HUES6 (cell line): Measurements from ENCODE around the gene FRAS1.
"Not testable (repeated sequence)": the region's sequence is repeated elsewhere in the genome, so short reads cannot be mapped to it uniquely, and the experiment has no call there.

Experiments
- H3K27ac ChIP-seq: 2 replicates; pipeline ENCODE4 v1.7.0; 2013; ENCODE audit warnings: low read depth, mild to moderate bottlenecking, low read length, inconsistent platforms
- H3K27me3 ChIP-seq: 2 replicates; pipeline ENCODE4 v1.6.1; 2013; ENCODE audit warnings: low read length; ENCODE audit not compliant: control insufficient read depth, insufficient read depth
- H3K36me3 ChIP-seq: 2 replicates; pipeline ENCODE4 v1.6.1; 2013; ENCODE audit warnings: low read length; ENCODE audit not compliant: control insufficient read depth, insufficient read depth
- H3K4me1 ChIP-seq: 2 replicates; pipeline ENCODE4 v1.6.1; 2013; ENCODE audit warnings: low read length; ENCODE audit not compliant: control insufficient read depth, insufficient read depth
- H3K4me3 ChIP-seq: 2 replicates; pipeline ENCODE4 v1.5.1; 2013; ENCODE audit warnings: low read depth, low read length
- H3K9ac ChIP-seq: one replicate; pipeline ENCODE4 v1.6.1; 2013; ENCODE audit warnings: mild to moderate bottlenecking, low read length
- H3K9me3 ChIP-seq: 2 replicates; pipeline ENCODE4 v1.6.1; 2013; ENCODE audit warnings: low read depth, low read length; ENCODE audit not compliant: control insufficient read depth, insufficient read depth

The FRAS1 gene

DNA sequence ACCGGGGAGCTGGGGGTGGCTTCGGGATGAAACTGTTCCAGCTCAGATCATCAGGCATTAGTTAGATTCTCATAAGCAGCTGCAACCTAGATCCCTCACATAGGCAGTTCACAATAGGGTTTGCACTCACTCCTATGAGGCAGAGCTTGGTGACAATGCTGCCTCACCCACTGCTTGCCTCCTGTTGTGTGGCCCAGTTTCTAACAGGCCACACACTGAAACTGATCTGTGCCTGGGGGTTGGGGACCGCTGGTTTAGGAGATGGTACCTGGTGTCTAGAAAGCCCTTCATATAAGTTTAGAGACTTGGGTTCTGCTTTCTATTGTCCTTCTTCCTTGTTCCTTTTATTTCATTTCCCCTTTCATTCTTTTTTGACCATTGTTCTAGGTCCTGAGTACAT is 234.2 kb downstream of the FRAS1 start:
- H3K36me3 ChIP-seq: peaks cover 16% of the 10 kb centered on the region
- peaks cover 4% of the 10 kb centered on the region; the same call in 1 of the 2 replicates for H3K4me1 ChIP-seq

GRCh38 chr4:78292341-78292740 is 235.2 kb downstream of the FRAS1 start:
- Histone ChIP-seq H3K9ac (no peak overlapping the region), H3K27ac (no peak overlapping the region), H3K27me3 (no peaks in the 10 kb centered on the region), H3K4me1 (peaks cover 11% of the 10 kb centered on the region; the same call in 1 of the 2 replicates), H3K9me3 (no peaks in the 10 kb centered on the region), H3K36me3 (peaks cover 7% of the 10 kb centered on the region; the same call in 1 of the 2 replicates), H3K4me3 (no peak overlapping the region)

More for the DNA sequence above, 234.2 kb downstream of the FRAS1 start:
- H3K27ac ChIP-seq: no peak overlapping the region
- H3K27me3 ChIP-seq: no peaks in the 10 kb centered on the region
- no peaks in the 10 kb centered on the region for H3K9me3 ChIP-seq
- H3K9ac ChIP-seq: no peak overlapping the region
- no peak overlapping the region for H3K4me3 ChIP-seq

- Histone ChIP-seq H3K4me3 (no peak overlapping the region), H3K9ac (no peak overlapping the region)
Observed at GRCh38 chr4:78292856-78293255, 235.7 kb downstream of the FRAS1 start.

GRCh38 chr4:78293348-78293747 is 236.2 kb downstream of the FRAS1 start:
- H3K27me3 ChIP-seq: no peaks in the 10 kb centered on the region
- no peaks in the 10 kb centered on the region for H3K9me3 ChIP-seq
- H3K27ac ChIP-seq: no peak overlapping the region
- H3K4me1 ChIP-seq: peaks cover 11% of the 10 kb centered on the region; the same call in 1 of the 2 replicates
- peaks cover 2% of the 10 kb centered on the region; the same call in 1 of the 2 replicates for H3K36me3 ChIP-seq
- H3K9ac ChIP-seq: no peak overlapping the region
- H3K4me3 ChIP-seq: no peak overlapping the region

More at GRCh38 chr4:78292856-78293255, 235.7 kb downstream of the FRAS1 start:
- no peaks in the 10 kb centered on the region for H3K27me3 ChIP-seq
- H3K4me1 ChIP-seq: peaks cover 11% of the 10 kb centered on the region; the same call in 1 of the 2 replicates
- no peak overlapping the region for H3K27ac ChIP-seq
- peaks cover 2% of the 10 kb centered on the region; the same call in 1 of the 2 replicates for H3K36me3 ChIP-seq
- no peaks in the 10 kb centered on the region for H3K9me3 ChIP-seq

GRCh38 chr4:78293821-78294301 is 236.7 kb downstream of the FRAS1 start:
- Histone ChIP-seq H3K4me1 (peaks cover 11% of the 10 kb centered on the region; the same call in 1 of the 2 replicates), H3K4me3 (no peak overlapping the region), H3K9ac (no peak overlapping the region), H3K27ac (no peak overlapping the region), H3K27me3 (no peaks in the 10 kb centered on the region), H3K9me3 (no peaks in the 10 kb centered on the region), H3K36me3 (peaks cover 2% of the 10 kb centered on the region; the same call in 1 of the 2 replicates)

- Histone ChIP-seq H3K4me3 (no peak overlapping the region), H3K4me1 (peaks cover 11% of the 10 kb centered on the region; the same call in 1 of the 2 replicates), H3K9me3 (no peaks in the 10 kb centered on the region; the same call in 1 of the 2 replicates), H3K9ac (no peak overlapping the region), H3K27me3 (no peaks in the 10 kb centered on the region), H3K36me3 (peaks cover 13% of the 10 kb centered on the region), H3K27ac (no peak overlapping the region)
Observed at GRCh38 chr4:78296261-78296660, 239.1 kb downstream of the FRAS1 start.

- Histone ChIP-seq H3K27ac (no peak overlapping the region), H3K4me1 (peaks cover 11% of the 10 kb centered on the region; the same call in 1 of the 2 replicates), H3K9ac (no peak overlapping the region), H3K36me3 (peaks cover 16% of the 10 kb centered on the region), H3K9me3 (peaks cover 2% of the 10 kb centered on the region; the same call in 1 of the 2 replicates), H3K27me3 (no peaks in the 10 kb centered on the region), H3K4me3 (no peak overlapping the region)
Observed at GRCh38 chr4:78297116-78297800, 240.1 kb downstream of the FRAS1 start.

GRCh38 chr4:78298618-78299017 is 241.5 kb downstream of the FRAS1 start:
- H3K4me1 ChIP-seq: peaks cover 11% of the 10 kb centered on the region; the same call in 1 of the 2 replicates
- peaks cover 2% of the 10 kb centered on the region; the same call in 1 of the 2 replicates for H3K9me3 ChIP-seq
- no peaks in the 10 kb centered on the region for H3K27me3 ChIP-seq
- no peak overlapping the region for H3K9ac ChIP-seq
- no peak overlapping the region for H3K4me3 ChIP-seq
- H3K27ac ChIP-seq: no peak overlapping the region
- H3K36me3 ChIP-seq: peaks cover 16% of the 10 kb centered on the region

DNA sequence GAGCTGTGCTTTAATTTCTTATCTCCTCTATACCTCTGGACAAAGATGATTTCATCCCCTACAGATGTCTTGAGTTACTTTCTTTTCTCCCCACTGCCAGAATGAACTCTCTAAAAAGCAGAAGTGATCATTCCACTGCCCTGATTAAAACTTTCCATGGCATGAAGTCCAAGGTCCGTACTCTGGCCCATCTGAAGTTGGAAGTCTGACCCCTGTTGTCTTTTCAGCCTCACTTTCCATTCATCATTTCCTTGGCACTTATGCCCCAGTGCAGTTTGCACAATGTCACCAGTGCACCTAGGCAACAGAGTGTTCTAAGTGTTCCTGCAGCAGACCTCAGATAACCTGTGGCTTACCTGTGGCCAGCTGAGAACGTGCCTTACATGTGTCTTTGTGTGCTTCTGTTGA is 242.4 kb downstream of the FRAS1 start:
- H3K9me3 ChIP-seq: peaks cover 2% of the 10 kb centered on the region; the same call in 1 of the 2 replicates
- H3K9ac ChIP-seq: no peak overlapping the region
- H3K27ac ChIP-seq: no peak overlapping the region
- H3K36me3 ChIP-seq: peaks cover 16% of the 10 kb centered on the region
- peaks cover 11% of the 10 kb centered on the region; the same call in 1 of the 2 replicates for H3K4me1 ChIP-seq
- no peak overlapping the region for H3K4me3 ChIP-seq
- H3K27me3 ChIP-seq: no peaks in the 10 kb centered on the region

- not testable (repeated sequence) for H3K27me3 ChIP-seq, H3K9me3 ChIP-seq
- H3K27ac ChIP-seq: 0 out of 2 replicates have a peak overlapping the region, but pooled peaks have one; percentile 56
- 0 out of 2 replicates have a peak overlapping the region, but pooled peaks have one; percentile 26 for H3K4me3 ChIP-seq
- H3K36me3 ChIP-seq: peaks cover 23% of the 10 kb centered on the region
- H3K4me1 ChIP-seq: peaks cover 23% of the 10 kb centered on the region
- peak overlapping the region; percentile 48 for H3K9ac ChIP-seq
Observed at GRCh38 chr4:78307263-78307662, 250.1 kb downstream of the FRAS1 start.

DNA sequence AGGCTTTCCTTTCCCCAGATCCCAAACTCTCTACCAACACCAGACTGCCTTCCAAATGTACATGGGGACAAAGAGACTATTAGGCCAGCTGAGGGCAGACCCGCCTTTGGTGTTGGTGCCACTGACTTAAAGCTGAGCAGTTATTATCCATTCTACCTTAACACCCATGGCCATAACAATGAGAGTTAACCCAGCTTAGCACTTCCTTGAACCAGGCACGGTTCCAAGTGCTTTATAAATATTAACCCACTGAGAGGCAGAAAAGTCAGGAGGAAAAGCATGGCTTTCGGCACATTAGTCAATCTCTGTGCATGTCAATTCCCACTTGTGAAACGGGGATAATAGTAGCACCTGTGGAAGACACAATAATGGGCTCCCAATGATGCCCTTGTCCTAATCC is 251.4 kb downstream of the FRAS1 start:
- peaks cover 23% of the 10 kb centered on the region for H3K4me1 ChIP-seq
- H3K27ac ChIP-seq: no peak overlapping the region
- no peaks in the 10 kb centered on the region for H3K9me3 ChIP-seq
- no peak overlapping the region for H3K9ac ChIP-seq
- peaks cover 23% of the 10 kb centered on the region for H3K36me3 ChIP-seq
- no peak overlapping the region for H3K4me3 ChIP-seq
- no peaks in the 10 kb centered on the region for H3K27me3 ChIP-seq
